GM15510 (cell line): ENCODE measurements around the gene SLC12A4.

Source experiments
- POLR2A ChIP-seq: IDR thresholded peaks from 3 replicates; pipeline ENCODE4 v1.6.1; 2011; ENCODE audit warnings: borderline replicate concordance; ENCODE audit not compliant: insufficient read length; ENCODE audit errors: extremely low read depth

SLC12A4 gene

GRCh38 chr16:67954421-67955196, 13.8 kb downstream of the SLC12A4 start:
- no peak for TF ChIP-seq POLR2A

GRCh38 chr16:67953641-67954375, 14.6 kb downstream of the SLC12A4 start:
- TF ChIP-seq POLR2A = no peak

GRCh38 chr16:67951485-67951884, 17.0 kb downstream of the SLC12A4 start:
- no peak for TF ChIP-seq POLR2A

GRCh38 chr16:67950335-67950843, 18.0 kb downstream of the SLC12A4 start:
- TF ChIP-seq POLR2A = no peak

- TF ChIP-seq POLR2A = no peak
These were observed 18.8 kb downstream of the SLC12A4 start for GRCh38 chr16:67949645-67950044.

- no peak for TF ChIP-seq POLR2A
These were observed 20.4 kb downstream of the SLC12A4 start for GRCh38 chr16:67948015-67948414.

- no peak for TF ChIP-seq POLR2A
These were observed 21.4 kb downstream of the SLC12A4 start for GRCh38 chr16:67946966-67947558.

- no peak for TF ChIP-seq POLR2A
These were observed 22.3 kb downstream of the SLC12A4 start for GRCh38 chr16:67946128-67946569.

GRCh38 chr16:67945392-67945933, 23.0 kb downstream of the SLC12A4 start:
- no peak for TF ChIP-seq POLR2A

GRCh38 chr16:67944690-67945391, 23.6 kb downstream of the SLC12A4 start:
- TF ChIP-seq POLR2A = no peak

GRCh38 chr16:67943619-67944504, 24.6 kb downstream of the SLC12A4 start, which contains the start of gene LCAT:
TSS of gene LCAT (minus strand) at chr16:67944120. CDS start at chr16:67944101, 19 bp downstream.
- no peak for TF ChIP-seq POLR2A

GRCh38 chr16:67943256-67943618, 25.2 kb downstream of the SLC12A4 start:
- no peak for TF ChIP-seq POLR2A

- no peak for TF ChIP-seq POLR2A
These were observed 25.8 kb downstream of the SLC12A4 start for GRCh38 chr16:67942510-67943255.
